Measurements from ENCODE around the gene KIT. TPM values are rescaled to one million over a fixed set of nuclear protein-coding genes. Genes with fewer than 3 reads are reported as not detected.

The KIT gene
- polyA plus RNA-seq, 2 donors = 0.49 to 1.7 TPM

- Histone ChIP-seq H3K27me3 (ENCODE audit: control insufficient read depth in 1 of 2, insufficient read depth in 2 of 2, low read length in 2 of 2) (no peaks in the 10 kb centered on the region), H3K4me3 (ENCODE audit: low read depth in 1 of 2, low read length in 2 of 2) (no peak overlapping the region), H3K4me1 (ENCODE audit: control insufficient read depth in 2 of 2, insufficient read depth in 2 of 2, low read length in 1 of 2) (no peaks in the 10 kb centered on the region), H3K27ac (ENCODE audit: low read depth in 2 of 2, low read length in 1 of 2) (peak overlapping the region in 1 of 2 donors; percentile 18), H3K9me3 (ENCODE audit: control insufficient read depth in 2 of 2, insufficient read depth in 1 of 2, low read depth in 1 of 2, low read length in 1 of 2) (no peaks in the 10 kb centered on the region), H3K36me3 (ENCODE audit: control insufficient read depth in 2 of 2, insufficient read depth in 2 of 2, low read length in 1 of 2) (no peaks in the 10 kb centered on the region)
- WGBS, 2 donors = 88 to 89% methylated on average over 7 of the region's 7 CpGs
Observed at GRCh38 chr4:54783402-54784110, 125.8 kb downstream of the KIT start.

GRCh38 chr4:54784161-54784671 lies 126.5 kb downstream of the KIT start:
- Histone ChIP-seq H3K4me3 (ENCODE audit: low read depth in 1 of 2, low read length in 2 of 2) (no peak overlapping the region), H3K36me3 (ENCODE audit: control insufficient read depth in 2 of 2, insufficient read depth in 2 of 2, low read length in 1 of 2) (no peaks in the 10 kb centered on the region), H3K27ac (ENCODE audit: low read depth in 2 of 2, low read length in 1 of 2) (no peak overlapping the region), H3K4me1 (ENCODE audit: control insufficient read depth in 2 of 2, insufficient read depth in 2 of 2, low read length in 1 of 2) (no peaks in the 10 kb centered on the region), H3K9me3 (ENCODE audit: control insufficient read depth in 2 of 2, insufficient read depth in 1 of 2, low read depth in 1 of 2, low read length in 1 of 2) (no peaks in the 10 kb centered on the region), H3K27me3 (ENCODE audit: control insufficient read depth in 1 of 2, insufficient read depth in 2 of 2, low read length in 2 of 2) (no peaks in the 10 kb centered on the region)
- WGBS, 2 donors = 47% methylated on average over 14 of the region's 14 CpGs

All from esophagus (tissue), 2 donors.